NB4 (cell line): Measurements from ENCODE around the gene ATL1.

Experiments used
- CTCF ChIP-seq: IDR thresholded peaks from one replicate; pipeline ENCODE4 v1.5.1; 2012; ENCODE audit warnings: low read depth, low read length
- POLR2A ChIP-seq: IDR thresholded peaks from 2 replicates; pipeline ENCODE4 v1.6.1; 2011; ENCODE audit warnings: mild to moderate bottlenecking; ENCODE audit not compliant: insufficient read length; ENCODE audit errors: extremely low read depth

- no peak for TF ChIP-seq CTCF
- no peak for TF ChIP-seq POLR2A
Measured at GRCh38 chr14:50658203-50658602, 98.3 kb downstream of the ATL1 start.
